Panc1 (cell line): Measurements from ENCODE around the gene TSPAN4. TPM values are rescaled to one million over a fixed set of nuclear protein-coding genes. Genes with fewer than 3 reads are reported as not detected.

Experiments
- ATAC-seq: fragments of 200-7000 bp; cut with Tn5 transposase; 2 replicates; pipeline ENCODE4 v1.9.1; 2020; ENCODE audit warnings: mild to moderate bottlenecking, moderate library complexity
- BruUV-seq: library from RNA; stranded (reverse); fragments of 400-500 nt; replicated peaks from 2 replicates; lab custom pipeline; 2021; lab: Mats Ljungman, UMichigan
- CTCF ChIA-PET: fragments of 300-600 bp; sonication (Branson Sonifier 250); formaldehyde crosslinking; loops from one replicate; lab custom pipeline; 2022; ENCODE audit warnings: antibody characterized with exemption; lab: Charles Lee
- POLR2A ChIA-PET: fragments of 300-600 bp; sonication (Branson Sonifier 250); formaldehyde crosslinking; loops from one replicate; lab custom pipeline; 2022; ENCODE audit warnings: antibody characterized with exemption; lab: Charles Lee
- DNase-seq: peaks from one replicate; pipeline ENCODE4 v3.0.0-alpha.2; 2010; ENCODE audit warnings: low read depth, low spot score
- H3K27ac ChIP-seq: 2 replicates; pipeline ENCODE4 v1.5.1; 2011; ENCODE audit warnings: mild to moderate bottlenecking, low read length, inconsistent platforms
- H3K27me3 ChIP-seq: fragments of 200-500 bp; sonication (Bioruptor generic); 2 replicates; pipeline ENCODE4 v1.6.0; 2014; ENCODE audit warnings: low read length, inconsistent platforms; ENCODE audit not compliant: control insufficient read depth, insufficient read depth
- H3K36me3 ChIP-seq: fragments of 200-500 bp; sonication (Bioruptor generic); 2 replicates; pipeline ENCODE4 v1.5.1; 2014; ENCODE audit warnings: inconsistent platforms, mild to moderate bottlenecking, low read length, moderate library complexity; ENCODE audit not compliant: control insufficient read depth, insufficient read depth
- H3K4me1 ChIP-seq: 2 replicates; pipeline ENCODE4 v1.5.1; 2011; ENCODE audit warnings: inconsistent platforms, mild to moderate bottlenecking, low read length, moderate library complexity; ENCODE audit not compliant: control insufficient read depth, insufficient read depth
- H3K4me3 ChIP-seq, 2 experiments: 2 replicates each; pipeline ENCODE4 v1.5.1; 2011 to 2012; ENCODE audit warnings: low read depth in 2 of 2, low read length in 2 of 2, mild to moderate bottlenecking in 2 of 2, inconsistent platforms in 1 of 2, moderate library complexity in 1 of 2
- H3K9me3 ChIP-seq: fragments of 200-500 bp; sonication (Bioruptor generic); 2 replicates; pipeline ENCODE4 v1.5.1; 2014; ENCODE audit warnings: low read depth, mild to moderate bottlenecking, inconsistent platforms, low read length, moderate library complexity; ENCODE audit not compliant: control insufficient read depth, insufficient read depth
- CTCF ChIP-seq: fragments of 450-650 bp; IDR thresholded peaks from 2 replicates; pipeline ENCODE4 v1.5.1; 2017; ENCODE audit warnings: mild to moderate bottlenecking
- POLR2AphosphoS5 ChIP-seq: IDR thresholded peaks from 2 replicates; pipeline ENCODE4 v1.6.1; 2012; ENCODE audit warnings: mild to moderate bottlenecking, low read depth, low read length, moderate library complexity
- REST ChIP-seq, 2 experiments: IDR thresholded peaks; 2 replicates each; pipeline ENCODE4 v1.6.1; 2011 to 2012; ENCODE audit warnings: low read depth in 2 of 2, control low read depth in 1 of 2, low read length in 1 of 2, mild to moderate bottlenecking in 1 of 2, moderate library complexity in 1 of 2; ENCODE audit not compliant: insufficient read depth in 1 of 2
- SIN3A ChIP-seq: IDR thresholded peaks from 2 replicates; pipeline ENCODE4 v1.6.1; 2012; ENCODE audit warnings: low read depth, mild to moderate bottlenecking, low read length, moderate library complexity, borderline replicate concordance; ENCODE audit not compliant: insufficient read depth
- TCF7L2 ChIP-seq: IDR thresholded peaks from 2 replicates; pipeline ENCODE4 v1.6.1; 2011; ENCODE audit warnings: mild to moderate bottlenecking, low read depth, low read length, inconsistent platforms
- in situ Hi-C: cut with HindIII; loops from 2 replicates; pipeline ENCODE4 v1.10.0; 2016; ENCODE audit warnings: low sequenced_read_pairs, low pct_unique_long_range_greater_than_20kb
- intact Hi-C: fragments of 100-400 bp; cut with micrococcal nuclease; formaldehyde crosslinking; loops from one replicate; pipeline ENCODE4 v1.10.0; 2022; ENCODE audit not compliant: unreplicated experiment
- total RNA-seq: library from RNA; stranded (reverse); gene quantifications from one replicate; pipeline ENCODE4 v1.2.1, GENCODE V29; 2021; ENCODE audit not compliant: unreplicated experiment

Gene TSPAN4
- total RNA-seq, 1 experiment from 2014 or later, result 187 TPM

- TF ChIP-seq REST (IDR thresholded peaks at IDR 0.05; ENCODE audit: insufficient read depth in 1 of 2, low read depth in 2 of 2, low read length in 1 of 2) (no peak), TCF7L2 (no peak), CTCF (no peak), SIN3A (no peak), POLR2AphosphoS5 (no peak)
- intact Hi-C loops (no loop called here), in situ Hi-C loops (no loop called here)
- no peak for ATAC-seq
- Histone ChIP-seq H3K36me3 (0 out of 2 replicates have a peak, but pooled peaks cover 1% of the 10 kb centered on the region), H3K27me3 (no peaks in the 10 kb centered on the region), H3K27ac (peak within 1 kb of the TSS; percentile 76), H3K4me3 (peak within 1 kb of the TSS; percentile 80 to 88), H3K4me1 (peaks cover 37% of the 10 kb centered on the region), H3K9me3 (no peaks in the 10 kb centered on the region)
- ChIA-PET POLR2A (interaction anchor here (0.6 to 1.9 kb wide), 5 partner anchors 8 to 267 kb away, joined by 4 to 11 read pairs (median 7); partner anchors contain the start of gene CRACR2B), CTCF (interaction anchor here (1.2 kb wide), 2 partner anchors 9 to 10 kb away, joined by 3 read pairs; partner anchors contain the start of gene RPLP2)
- DNase-seq, result no peak
- BruUV-seq, result no TSS peak
Observed at GRCh38 chr11:818396-819128, 24.1 kb upstream of the TSPAN4 start, which contains the start of gene PNPLA2. TSS of gene PNPLA2 (plus strand) at chr11:818914. CDS start at chr11:819719, 805 bp downstream.

- intact Hi-C loops (no loop called here), in situ Hi-C loops (no loop called here)
- ChIA-PET CTCF (interaction anchor here (1.2 kb wide), 2 partner anchors 10 to 11 kb away, joined by 3 read pairs; partner anchors contain the start of gene RPLP2), POLR2A (interaction anchor here (0.6 to 1.9 kb wide), 4 partner anchors 9 to 254 kb away, joined by 4 to 11 read pairs (median 8); partner anchors contain the start of gene CRACR2B)
- ATAC-seq (peak; percentile 66), DNase-seq (no peak)
- 0 out of 2 replicates have a peak, but pooled peaks cover 2% of the 10 kb centered on the region for H3K36me3 ChIP-seq
- no peaks in the 10 kb centered on the region for H3K9me3 ChIP-seq
- BruUV-seq, result no TSS peak
- H3K27ac ChIP-seq, result peak overlapping the region; percentile 76
- H3K4me3 ChIP-seq, result peak overlapping the region; percentile 80 to 88
- peaks cover 37% of the 10 kb centered on the region for H3K4me1 ChIP-seq
- no peaks in the 10 kb centered on the region for H3K27me3 ChIP-seq
- TF ChIP-seq TCF7L2 (peak; percentile 79; the same call in 1 of the 2 replicates), POLR2AphosphoS5 (peak; percentile 97), SIN3A (peak; percentile 83; the same call in 1 of the 2 replicates), CTCF (no peak), REST (IDR thresholded peaks at IDR 0.05; ENCODE audit: insufficient read depth in 1 of 2, low read depth in 2 of 2, low read length in 1 of 2) (no peak)
Observed at GRCh38 chr11:819129-819931, 23.3 kb upstream of the TSPAN4 start.
